ENCODE measurements around the gene POM121. TPM values are rescaled to one million over a fixed set of nuclear protein-coding genes. Genes with fewer than 3 reads are reported as not detected.
"Not testable (repeated sequence)": the region's sequence is repeated elsewhere in the genome, so short reads cannot be mapped to it uniquely, and the experiment has no call there.

POM121 gene
- 10 to 100 TPM; 14.1 to 28.6 (median 17.5) TPM for total RNA-seq

DNA sequence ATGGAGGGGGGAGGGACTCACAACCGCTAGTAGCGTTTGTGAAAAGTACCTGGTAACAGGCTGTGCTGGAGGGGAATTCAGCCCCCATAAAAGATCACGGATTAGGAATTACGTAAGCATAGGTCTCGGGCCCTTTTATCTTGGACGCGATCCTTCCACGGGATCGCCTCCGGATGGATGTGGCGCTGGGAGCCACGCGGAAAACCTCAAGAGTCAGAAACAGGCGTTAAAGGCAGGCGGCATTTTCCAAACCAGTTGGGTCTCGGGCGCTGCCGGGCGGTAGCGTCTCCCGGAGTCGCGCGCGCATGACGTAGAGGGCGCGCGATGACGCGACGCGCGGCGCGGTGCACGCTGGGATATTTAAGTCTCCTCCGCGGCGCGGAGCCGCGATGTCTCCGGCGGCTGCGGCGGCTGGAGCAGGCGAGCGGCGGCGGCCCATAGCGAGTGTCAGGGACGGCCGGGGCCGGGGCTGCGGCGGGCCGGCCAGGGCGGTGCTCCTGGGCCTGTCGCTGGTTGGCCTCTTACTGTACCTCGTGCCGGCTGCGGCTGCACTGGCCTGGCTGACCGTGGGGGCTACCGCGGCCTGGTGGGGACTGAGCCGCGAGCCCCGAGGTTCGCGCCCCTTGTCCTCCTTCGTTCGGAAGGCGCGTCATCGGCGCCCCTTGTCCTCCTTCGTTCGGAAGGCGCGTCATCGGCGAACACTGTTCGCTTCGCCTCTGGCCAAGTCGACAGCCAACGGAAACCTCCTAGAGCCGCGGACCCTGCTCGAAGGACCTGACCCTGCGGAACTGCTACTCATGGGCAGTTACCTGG is at the start of gene POM121:
TSS of gene POM121 (plus strand) at position 363 of the 813 bp plus-strand sequence. CDS start at position 390, 27 bp downstream.
- H3K27ac ChIP-seq, result peak within 1 kb of the TSS; percentile 69 to 90 (median 73)
- no peaks in the 10 kb centered on the region for H3K9me3 ChIP-seq
- peaks cover 9 to 21% of the 10 kb centered on the region in 2 donors for H3K36me3 ChIP-seq
- H3K4me1 ChIP-seq, result peaks cover 10 to 12% of the 10 kb centered on the region in 2 donors
- TF ChIP-seq POLR2A (IDR thresholded peaks at IDR 0.05), result peak in 1 of 2 donors; percentile 70
- TF ChIP-seq, protein P1, sequence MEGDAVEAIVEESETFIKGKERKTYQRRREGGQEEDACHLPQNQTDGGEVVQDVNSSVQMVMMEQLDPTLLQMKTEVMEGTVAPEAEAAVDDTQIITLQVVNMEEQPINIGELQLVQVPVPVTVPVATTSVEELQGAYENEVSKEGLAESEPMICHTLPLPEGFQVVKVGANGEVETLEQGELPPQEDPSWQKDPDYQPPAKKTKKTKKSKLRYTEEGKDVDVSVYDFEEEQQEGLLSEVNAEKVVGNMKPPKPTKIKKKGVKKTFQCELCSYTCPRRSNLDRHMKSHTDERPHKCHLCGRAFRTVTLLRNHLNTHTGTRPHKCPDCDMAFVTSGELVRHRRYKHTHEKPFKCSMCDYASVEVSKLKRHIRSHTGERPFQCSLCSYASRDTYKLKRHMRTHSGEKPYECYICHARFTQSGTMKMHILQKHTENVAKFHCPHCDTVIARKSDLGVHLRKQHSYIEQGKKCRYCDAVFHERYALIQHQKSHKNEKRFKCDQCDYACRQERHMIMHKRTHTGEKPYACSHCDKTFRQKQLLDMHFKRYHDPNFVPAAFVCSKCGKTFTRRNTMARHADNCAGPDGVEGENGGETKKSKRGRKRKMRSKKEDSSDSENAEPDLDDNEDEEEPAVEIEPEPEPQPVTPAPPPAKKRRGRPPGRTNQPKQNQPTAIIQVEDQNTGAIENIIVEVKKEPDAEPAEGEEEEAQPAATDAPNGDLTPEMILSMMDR (IDR thresholded peaks at IDR 0.05), result peak in 1 of 6 experiments; percentile 11
- DNase-seq, result peak; percentile 78 to 82
- H3K4me3 ChIP-seq (replicated peaks in 1 of 3), result peak within 1 kb of the TSS; percentile 4 to 82 (median 80)
- no peaks in the 10 kb centered on the region for H3K27me3 ChIP-seq
- intact Hi-C loops (cut with DNase I), result loop anchor here (10.0 kb wide), 1 partner anchor 100 kb away; the partner anchor contains the start of gene TYW1B
- 0% methylated on average over 13 to 23 of the region's 91 CpGs for WGBS, 2 donors

DNA sequence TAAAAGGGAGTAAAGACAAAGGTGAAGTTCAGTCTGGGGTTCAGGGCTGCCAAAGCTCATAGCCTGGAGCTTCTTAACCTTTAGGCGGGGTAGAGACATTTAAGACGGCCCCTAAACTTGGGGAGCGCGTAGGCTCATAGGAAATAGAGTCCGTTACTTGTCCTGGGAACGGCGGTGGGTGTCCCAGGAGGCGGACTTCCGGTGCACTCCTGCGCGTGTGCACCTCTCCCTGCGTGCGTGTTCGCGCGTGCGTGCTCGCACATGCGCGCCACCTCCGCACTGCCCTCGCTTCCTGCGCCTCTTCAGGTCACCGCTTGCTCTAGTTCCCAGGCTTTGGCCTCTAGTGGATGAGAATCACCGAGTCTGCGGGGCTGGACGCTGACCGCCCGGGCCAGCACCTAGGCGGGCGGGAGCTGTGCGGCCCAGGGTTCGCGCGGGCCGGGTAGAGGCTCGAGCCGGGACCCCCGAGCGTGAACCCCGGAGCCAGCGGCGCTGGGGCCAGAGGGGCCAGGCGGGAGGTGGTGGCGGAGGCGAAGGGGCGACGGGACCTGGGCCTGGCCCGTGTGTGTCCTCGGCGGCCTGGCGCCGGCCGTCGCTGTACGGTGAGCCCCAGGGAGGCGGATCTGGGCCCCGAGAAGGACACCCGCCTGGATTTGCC is 45.7 kb upstream of the POM121 start:
- DNase-seq, result peak; percentile 83 to 85
- H3K9me3 ChIP-seq; intact Hi-C loops (cut with DNase I); H3K36me3 ChIP-seq; H3K4me1 ChIP-seq; H3K27me3 ChIP-seq: not testable (repeated sequence)
- Histone ChIP-seq H3K27ac (peak overlapping the region; percentile 71 to 90 (median 81)), H3K4me3 (replicated peaks in 1 of 3) (peak overlapping the region; percentile 55 to 65 (median 62))
- TF ChIP-seq, protein P1 (IDR thresholded peaks at IDR 0.05), result peak in 1 of 6 experiments; percentile 26
- TF ChIP-seq POLR2A (IDR thresholded peaks at IDR 0.05), result peak in 1 of 2 donors; percentile 76
- WGBS, 2 donors, result 0 to 1% methylated on average over 6 to 21 of the region's 59 CpGs

DNA sequence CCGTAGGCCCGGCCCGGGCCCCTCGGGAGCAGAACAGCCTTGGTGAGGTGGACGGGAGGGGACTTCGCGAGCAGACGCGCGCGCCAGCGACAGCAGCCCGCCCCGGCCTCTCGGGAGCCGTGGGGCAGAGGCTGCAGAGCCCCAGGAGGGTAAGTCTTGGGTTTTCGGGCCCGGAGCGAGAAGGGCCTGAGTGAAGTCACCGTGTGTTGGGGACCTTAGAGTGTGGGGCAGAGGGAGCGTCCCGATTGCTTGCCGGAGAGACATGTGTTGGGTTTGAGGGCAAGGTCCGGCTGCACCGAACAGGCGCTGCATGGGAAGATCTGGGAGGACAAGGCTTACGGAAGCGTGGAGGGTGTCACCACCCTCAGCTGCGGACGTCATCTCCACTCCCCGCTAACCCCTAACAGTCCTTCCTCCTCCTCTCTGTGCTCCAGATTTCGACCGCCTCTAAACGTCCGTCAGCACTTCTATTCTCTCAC is 45.1 kb upstream of the POM121 start:
- H3K9me3 ChIP-seq; H3K4me1 ChIP-seq; intact Hi-C loops (cut with DNase I); H3K36me3 ChIP-seq; H3K27me3 ChIP-seq: not testable (repeated sequence)
- WGBS, 2 donors, result 1% methylated on average over 13 to 14 of the region's 35 CpGs
- peak in 1 of 2 donors; percentile 39 for TF ChIP-seq POLR2A (IDR thresholded peaks at IDR 0.05)
- Histone ChIP-seq H3K4me3 (replicated peaks in 1 of 3) (peak overlapping the region; percentile 1 to 65 (median 62)), H3K27ac (peak overlapping the region; percentile 71 to 90 (median 81))
- peak; percentile 50 to 58 for DNase-seq

GRCh38 chr7:72891750-72892149 is 33.1 kb upstream of the POM121 start:
- H3K4me3 ChIP-seq (replicated peaks in 1 of 3); H3K27ac ChIP-seq; H3K9me3 ChIP-seq; intact Hi-C loops (cut with DNase I); H3K27me3 ChIP-seq; H3K4me1 ChIP-seq; DNase-seq: not testable (repeated sequence)
- H3K36me3 ChIP-seq, result peaks cover 11 to 29% of the 10 kb centered on the region in 2 donors
- WGBS, 2 donors, result 92 to 95% methylated on average over 4 of the region's 4 CpGs

DNA sequence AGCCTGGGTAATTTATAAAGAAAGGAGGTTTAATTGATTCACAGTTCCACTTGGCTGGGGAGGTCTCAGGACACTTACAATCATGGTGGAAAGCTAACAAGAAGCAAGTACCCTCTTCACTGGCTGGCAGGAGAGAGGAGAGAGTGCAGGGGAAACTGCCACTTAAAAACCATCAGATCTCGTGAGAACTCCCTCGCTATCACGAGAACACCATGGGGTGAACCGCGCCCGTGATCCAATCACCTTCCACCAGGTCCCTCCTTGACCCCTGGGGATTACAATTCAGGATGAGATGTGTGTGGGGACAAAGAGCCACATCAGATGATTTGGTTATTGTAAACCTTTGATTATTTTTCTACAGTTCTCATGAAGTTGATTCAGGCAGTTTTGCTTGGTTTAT is 20.2 kb upstream of the POM121 start:
- H3K9me3 ChIP-seq; H3K27me3 ChIP-seq; H3K27ac ChIP-seq; H3K4me1 ChIP-seq; DNase-seq; intact Hi-C loops (cut with DNase I); H3K4me3 ChIP-seq (replicated peaks in 1 of 3); H3K36me3 ChIP-seq: not testable (repeated sequence)
- WGBS, 2 donors, result 91 to 97% methylated on average over 6 of the region's 6 CpGs

DNA sequence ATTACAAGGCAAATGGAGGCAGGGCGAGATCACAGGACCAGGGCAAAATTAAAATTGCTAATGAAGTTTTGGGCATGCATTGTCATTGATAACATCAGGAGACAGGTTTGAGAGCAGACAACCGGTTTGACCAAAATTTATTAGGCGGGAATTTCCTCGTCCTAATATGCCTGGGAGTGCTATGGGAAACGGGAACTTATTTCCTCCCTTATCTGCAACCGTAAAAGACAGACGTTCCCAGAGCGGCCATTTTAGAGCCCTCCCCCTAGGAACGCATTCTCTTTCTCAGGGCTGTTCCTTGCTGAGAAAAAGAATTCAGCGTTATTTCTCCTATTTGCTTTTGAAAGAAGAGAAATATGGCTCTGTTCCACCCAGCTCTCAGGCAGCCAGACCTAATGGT is 16.5 kb upstream of the POM121 start:
- intact Hi-C loops (cut with DNase I), result not testable (repeated sequence)
- WGBS, 2 donors, result 95 to 96% methylated on average over 10 of the region's 10 CpGs

DNA sequence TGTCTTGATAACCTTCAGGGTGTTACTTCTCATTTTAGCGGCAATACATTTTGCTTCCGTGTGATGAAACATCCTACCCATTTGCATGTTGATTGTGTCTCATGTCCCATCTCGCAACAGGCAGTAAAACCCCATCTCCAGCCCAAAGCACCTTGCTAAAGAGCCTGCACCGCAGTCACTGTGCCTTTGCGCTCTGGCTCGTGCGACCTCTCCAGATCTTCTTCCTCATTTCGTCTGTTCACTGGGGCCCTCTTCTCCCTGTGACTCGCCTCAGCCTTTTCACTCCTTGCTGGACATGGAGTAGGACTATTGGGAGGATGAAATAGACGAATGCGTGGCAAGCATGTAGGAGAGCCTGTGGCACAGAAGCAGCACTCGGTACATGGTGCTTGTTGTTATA is 13.5 kb upstream of the POM121 start:
- H3K4me1 ChIP-seq; H3K4me3 ChIP-seq (replicated peaks in 1 of 3); H3K27ac ChIP-seq; H3K9me3 ChIP-seq; DNase-seq; H3K36me3 ChIP-seq; intact Hi-C loops (cut with DNase I); H3K27me3 ChIP-seq: not testable (repeated sequence)
- 89 to 92% methylated on average over 10 of the region's 12 CpGs for WGBS, 2 donors

More for the DNA sequence above, 16.5 kb upstream of the POM121 start:
- DNase-seq; H3K4me1 ChIP-seq; H3K27ac ChIP-seq; H3K36me3 ChIP-seq; H3K4me3 ChIP-seq (replicated peaks in 1 of 3); H3K27me3 ChIP-seq; H3K9me3 ChIP-seq: not testable (repeated sequence)

GRCh38 chr7:72913750-72914149 is 11.1 kb upstream of the POM121 start:
- H3K4me1 ChIP-seq; H3K4me3 ChIP-seq (replicated peaks in 1 of 3); intact Hi-C loops (cut with DNase I); H3K36me3 ChIP-seq; H3K27ac ChIP-seq; DNase-seq; H3K27me3 ChIP-seq; H3K9me3 ChIP-seq: not testable (repeated sequence)
- 88 to 92% methylated on average over 10 of the region's 10 CpGs for WGBS, 2 donors

Measured in thyroid gland (tissue), 4 donors.